Measurements from ENCODE around the gene ATP5ME. TPM values are rescaled to one million over a fixed set of nuclear protein-coding genes. Genes with fewer than 3 reads are reported as not detected.

The ATP5ME gene
- polyA plus RNA-seq, 4 donors, result 447 to 1,305 (median 893) TPM

GRCh38 chr4:665381-665750 is 8.7 kb downstream of the ATP5ME start:
- Histone ChIP-seq H3K4me3 (ENCODE audit: low read depth in 1 of 3, low read length in 3 of 3) (no peak overlapping the region), H3K9me3 (ENCODE audit: control insufficient read depth in 2 of 2, insufficient read depth in 1 of 2, low read depth in 1 of 2, low read length in 1 of 2) (no peaks in the 10 kb centered on the region), H3K27ac (ENCODE audit: low read depth in 1 of 3, low read length in 2 of 3) (no peak overlapping the region), H3K36me3 (ENCODE audit: control insufficient read depth in 3 of 3, insufficient read depth in 2 of 3, low read depth in 1 of 3, low read length in 3 of 3) (peaks cover 0 to 4% (median 0%) of the 10 kb centered on the region in 3 donors), H3K27me3 (ENCODE audit: control insufficient read depth in 3 of 3, insufficient read depth in 3 of 3, low read length in 3 of 3) (no peaks in the 10 kb centered on the region), H3K4me1 (ENCODE audit: control insufficient read depth in 3 of 3, insufficient read depth in 2 of 3, low read depth in 1 of 3, low read length in 2 of 3) (no peaks in the 10 kb centered on the region)
- WGBS, 3 donors, result 70 to 86% (median 78%) methylated on average over 11 to 12 of the region's 12 CpGs
- no peak for FAIRE-seq
- DNase-seq, result no peak

- H3K27ac ChIP-seq (ENCODE audit: low read depth in 1 of 3, low read length in 2 of 3), result no peak overlapping the region
- H3K4me1 ChIP-seq (ENCODE audit: control insufficient read depth in 3 of 3, insufficient read depth in 2 of 3, low read depth in 1 of 3, low read length in 2 of 3), result no peaks in the 10 kb centered on the region
- no peak overlapping the region for H3K4me3 ChIP-seq (ENCODE audit: low read depth in 1 of 3, low read length in 3 of 3)
- DNase-seq, result no peak
- H3K36me3 ChIP-seq (ENCODE audit: control insufficient read depth in 3 of 3, insufficient read depth in 2 of 3, low read depth in 1 of 3, low read length in 3 of 3), result peaks cover 0 to 6% (median 0%) of the 10 kb centered on the region in 3 donors
- no peak for FAIRE-seq
- WGBS, 3 donors, result 95 to 97% (median 96%) methylated on average over 21 to 24 of the region's 24 CpGs
- no peaks in the 10 kb centered on the region for H3K9me3 ChIP-seq (ENCODE audit: control insufficient read depth in 2 of 2, insufficient read depth in 1 of 2, low read depth in 1 of 2, low read length in 1 of 2)
- no peaks in the 10 kb centered on the region for H3K27me3 ChIP-seq (ENCODE audit: control insufficient read depth in 3 of 3, insufficient read depth in 3 of 3, low read length in 3 of 3)
Observed at GRCh38 chr4:664713-665231, 9.3 kb downstream of the ATP5ME start.

GRCh38 chr4:663438-664428 is 10.3 kb downstream of the ATP5ME start:
- Histone ChIP-seq H3K4me1 (ENCODE audit: control insufficient read depth in 3 of 3, insufficient read depth in 2 of 3, low read depth in 1 of 3, low read length in 2 of 3) (no peaks in the 10 kb centered on the region), H3K27me3 (ENCODE audit: control insufficient read depth in 3 of 3, insufficient read depth in 3 of 3, low read length in 3 of 3) (no peaks in the 10 kb centered on the region), H3K27ac (ENCODE audit: low read depth in 1 of 3, low read length in 2 of 3) (peak overlapping the region in 1 of 3 donors; percentile 68), H3K36me3 (ENCODE audit: control insufficient read depth in 3 of 3, insufficient read depth in 2 of 3, low read depth in 1 of 3, low read length in 3 of 3) (peaks cover 0 to 7% (median 0%) of the 10 kb centered on the region in 3 donors), H3K9me3 (ENCODE audit: control insufficient read depth in 2 of 2, insufficient read depth in 1 of 2, low read depth in 1 of 2, low read length in 1 of 2) (no peaks in the 10 kb centered on the region), H3K4me3 (ENCODE audit: low read depth in 1 of 3, low read length in 3 of 3) (peak overlapping the region; percentile 56 to 69 (median 67))
- WGBS, 3 donors, result 2 to 7% (median 5%) methylated on average over 44 to 80 of the region's 80 CpGs
- FAIRE-seq (no peak), DNase-seq (peak in 1 of 2 donors; percentile 81)

- DNase-seq, result no peak
- H3K4me3 ChIP-seq (ENCODE audit: low read depth in 1 of 3, low read length in 3 of 3), result peak overlapping the region; percentile 56 to 69 (median 67)
Observed at GRCh38 chr4:663046-663437, 11.0 kb downstream of the ATP5ME start.

GRCh38 chr4:661881-662761 is 12.0 kb downstream of the ATP5ME start:
- Histone ChIP-seq H3K4me3 (ENCODE audit: low read depth in 1 of 3, low read length in 3 of 3) (no peak overlapping the region), H3K36me3 (ENCODE audit: control insufficient read depth in 3 of 3, insufficient read depth in 2 of 3, low read depth in 1 of 3, low read length in 3 of 3) (peaks cover 0 to 7% (median 0%) of the 10 kb centered on the region in 3 donors), H3K27ac (ENCODE audit: low read depth in 1 of 3, low read length in 2 of 3) (no peak overlapping the region), H3K27me3 (ENCODE audit: control insufficient read depth in 3 of 3, insufficient read depth in 3 of 3, low read length in 3 of 3) (no peaks in the 10 kb centered on the region), H3K9me3 (ENCODE audit: control insufficient read depth in 2 of 2, insufficient read depth in 1 of 2, low read depth in 1 of 2, low read length in 1 of 2) (no peaks in the 10 kb centered on the region), H3K4me1 (ENCODE audit: control insufficient read depth in 3 of 3, insufficient read depth in 2 of 3, low read depth in 1 of 3, low read length in 2 of 3) (no peaks in the 10 kb centered on the region)
- WGBS, 3 donors, result 94 to 97% (median 97%) methylated on average over 40 to 42 of the region's 42 CpGs
- FAIRE-seq, result no peak
- no peak for DNase-seq

More at GRCh38 chr4:663046-663437, 11.0 kb downstream of the ATP5ME start:
- 36 to 43% (median 41%) methylated on average over 20 of the region's 20 CpGs for WGBS, 3 donors
- Histone ChIP-seq H3K4me1 (ENCODE audit: control insufficient read depth in 3 of 3, insufficient read depth in 2 of 3, low read depth in 1 of 3, low read length in 2 of 3) (no peaks in the 10 kb centered on the region), H3K27ac (ENCODE audit: low read depth in 1 of 3, low read length in 2 of 3) (no peak overlapping the region), H3K36me3 (ENCODE audit: control insufficient read depth in 3 of 3, insufficient read depth in 2 of 3, low read depth in 1 of 3, low read length in 3 of 3) (peaks cover 0 to 7% (median 0%) of the 10 kb centered on the region in 3 donors), H3K9me3 (ENCODE audit: control insufficient read depth in 2 of 2, insufficient read depth in 1 of 2, low read depth in 1 of 2, low read length in 1 of 2) (no peaks in the 10 kb centered on the region), H3K27me3 (ENCODE audit: control insufficient read depth in 3 of 3, insufficient read depth in 3 of 3, low read length in 3 of 3) (no peaks in the 10 kb centered on the region)
- no peak for FAIRE-seq

- no peaks in the 10 kb centered on the region for H3K4me1 ChIP-seq (ENCODE audit: control insufficient read depth in 3 of 3, insufficient read depth in 2 of 3, low read depth in 1 of 3, low read length in 2 of 3)
- peaks cover 0 to 4% (median 0%) of the 10 kb centered on the region in 3 donors for H3K36me3 ChIP-seq (ENCODE audit: control insufficient read depth in 3 of 3, insufficient read depth in 2 of 3, low read depth in 1 of 3, low read length in 3 of 3)
- DNase-seq (no peak), FAIRE-seq (no peak)
- no peaks in the 10 kb centered on the region for H3K9me3 ChIP-seq (ENCODE audit: control insufficient read depth in 2 of 2, insufficient read depth in 1 of 2, low read depth in 1 of 2, low read length in 1 of 2)
- 89 to 93% (median 90%) methylated on average over 3 of the region's 3 CpGs for WGBS, 3 donors
- peaks cover 0 to 2% (median 0%) of the 10 kb centered on the region in 3 donors for H3K27me3 ChIP-seq (ENCODE audit: control insufficient read depth in 3 of 3, insufficient read depth in 3 of 3, low read length in 3 of 3)
- H3K4me3 ChIP-seq (ENCODE audit: low read depth in 1 of 3, low read length in 3 of 3), result no peak overlapping the region
- no peak overlapping the region for H3K27ac ChIP-seq (ENCODE audit: low read depth in 1 of 3, low read length in 2 of 3)
Observed at GRCh38 chr4:661231-661630, 12.8 kb downstream of the ATP5ME start.

- DNase-seq, result no peak
- no peaks in the 10 kb centered on the region for H3K9me3 ChIP-seq (ENCODE audit: control insufficient read depth in 2 of 2, insufficient read depth in 1 of 2, low read depth in 1 of 2, low read length in 1 of 2)
- H3K4me1 ChIP-seq (ENCODE audit: control insufficient read depth in 3 of 3, insufficient read depth in 2 of 3, low read depth in 1 of 3, low read length in 2 of 3), result no peaks in the 10 kb centered on the region
- FAIRE-seq, result no peak
- H3K36me3 ChIP-seq (ENCODE audit: control insufficient read depth in 3 of 3, insufficient read depth in 2 of 3, low read depth in 1 of 3, low read length in 3 of 3), result peaks cover 0 to 4% (median 0%) of the 10 kb centered on the region in 3 donors
- no peak overlapping the region for H3K27ac ChIP-seq (ENCODE audit: low read depth in 1 of 3, low read length in 2 of 3)
- no peak overlapping the region for H3K4me3 ChIP-seq (ENCODE audit: low read depth in 1 of 3, low read length in 3 of 3)
- H3K27me3 ChIP-seq (ENCODE audit: control insufficient read depth in 3 of 3, insufficient read depth in 3 of 3, low read length in 3 of 3), result peaks cover 0 to 2% (median 0%) of the 10 kb centered on the region in 3 donors
- 84 to 94% (median 92%) methylated on average over 10 of the region's 10 CpGs for WGBS, 3 donors
Observed at GRCh38 chr4:660401-660800, 13.7 kb downstream of the ATP5ME start.

GRCh38 chr4:659851-660250 is 14.2 kb downstream of the ATP5ME start:
- Histone ChIP-seq H3K27ac (ENCODE audit: low read depth in 1 of 3, low read length in 2 of 3) (no peak overlapping the region), H3K27me3 (ENCODE audit: control insufficient read depth in 3 of 3, insufficient read depth in 3 of 3, low read length in 3 of 3) (peaks cover 0 to 2% (median 0%) of the 10 kb centered on the region in 3 donors), H3K9me3 (ENCODE audit: control insufficient read depth in 2 of 2, insufficient read depth in 1 of 2, low read depth in 1 of 2, low read length in 1 of 2) (no peaks in the 10 kb centered on the region), H3K4me1 (ENCODE audit: control insufficient read depth in 3 of 3, insufficient read depth in 2 of 3, low read depth in 1 of 3, low read length in 2 of 3) (no peaks in the 10 kb centered on the region), H3K36me3 (ENCODE audit: control insufficient read depth in 3 of 3, insufficient read depth in 2 of 3, low read depth in 1 of 3, low read length in 3 of 3) (peaks cover 0 to 4% (median 0%) of the 10 kb centered on the region in 3 donors), H3K4me3 (ENCODE audit: low read depth in 1 of 3, low read length in 3 of 3) (no peak overlapping the region)
- no peak for FAIRE-seq
- 83 to 92% (median 87%) methylated on average over 8 of the region's 8 CpGs for WGBS, 3 donors
- no peak for DNase-seq
